AG09319 (cell line): Measurements from ENCODE around the gene RFTN1.

ENCODE experiments used
- DNase-seq: peaks from one replicate; pipeline ENCODE4 v3.0.0-alpha.2; 2010; ENCODE audit warnings: low read depth; ENCODE audit errors: extremely low read depth
- CTCF ChIP-seq: IDR thresholded peaks from 2 replicates; pipeline ENCODE4 v1.5.1; 2011; ENCODE audit warnings: low read depth, mild to moderate bottlenecking, inconsistent platforms, low read length, moderate library complexity

The RFTN1 gene

GRCh38 chr3:16378920-16379319 is 134.6 kb downstream of the RFTN1 start:
- no peak for TF ChIP-seq CTCF

GRCh38 chr3:16378415-16378814 is 135.1 kb downstream of the RFTN1 start:
- no peak for DNase-seq
- TF ChIP-seq CTCF = no peak

More at GRCh38 chr3:16378920-16379319, 134.6 kb downstream of the RFTN1 start:
- no peak for DNase-seq

GRCh38 chr3:16377847-16378302 is 135.6 kb downstream of the RFTN1 start:
- no peak for TF ChIP-seq CTCF
- no peak for DNase-seq

GRCh38 chr3:16377196-16377595 is 136.3 kb downstream of the RFTN1 start:
- DNase-seq = no peak
- TF ChIP-seq CTCF = no peak

- TF ChIP-seq CTCF = no peak
These were observed 137.6 kb downstream of the RFTN1 start for GRCh38 chr3:16375891-16376290.

GRCh38 chr3:16374935-16375245 is 138.6 kb downstream of the RFTN1 start:
- no peak for DNase-seq
- no peak for TF ChIP-seq CTCF

More at GRCh38 chr3:16375891-16376290, 137.6 kb downstream of the RFTN1 start:
- no peak for DNase-seq

GRCh38 chr3:16374047-16374934 is 139.2 kb downstream of the RFTN1 start:
- DNase-seq = no peak
- TF ChIP-seq CTCF = no peak
